Thyroid gland (tissue), 4 donors: ENCODE measurements around the gene STUM.

Experiments used
- CTCF ChIP-seq, 6 experiments: fragments of 200-600 bp in 3 of 6; fragments of 450-650 bp in 3 of 6; sonication (generic) in 3 of 6; IDR thresholded peaks; one replicate each; pipeline ENCODE4 v1.5.1; 2016 to 2019; ENCODE audit warnings: antibody characterized with exemption in 6 of 6, mild to moderate bottlenecking in 2 of 6, inconsistent platforms in 1 of 6, moderate library complexity in 1 of 6
- POLR2A ChIP-seq, 2 donors: fragments of 450-650 bp; IDR thresholded peaks; one replicate each; pipeline ENCODE4 v1.6.1; 2017; ENCODE audit warnings: antibody characterized with exemption in 2 of 2, mild to moderate bottlenecking in 2 of 2, moderate library complexity in 1 of 2

- TF ChIP-seq POLR2A (IDR thresholded peaks at IDR 0.05) = no peak
- TF ChIP-seq CTCF (IDR thresholded peaks at IDR 0.05) = no peak
Measured at GRCh38 chr1:226649780-226650179, 101.2 kb downstream of the STUM start.
